Measurements from ENCODE around the gene OOSP3.

OOSP3 gene

GRCh38 chr11:59938132-59938531, 59.5 kb downstream of the OOSP3 start, which contains the start of gene OOSP1:
Gene OOSP1 (plus strand): TSS chr11:59938432. CDS start chr11:59938455, 23 bp downstream.
- TF ChIP-seq EZH2phosphoT487 (IDR thresholded peaks at IDR 0.05; ENCODE audit: borderline replicate concordance): no peak
- no peaks in the 10 kb centered on the region for H3K9me2 ChIP-seq (replicated peaks; ENCODE audit: low read depth, low read length)
- H2AFZ ChIP-seq (ENCODE audit: low read length): no peak within 1 kb of the TSS

GRCh38 chr11:59938718-59939117, 60.1 kb downstream of the OOSP3 start:
- no peaks in the 10 kb centered on the region for H3K9me2 ChIP-seq (replicated peaks; ENCODE audit: low read depth, low read length)
- peaks cover 8% of the 10 kb centered on the region for H3K4me1 ChIP-seq (ENCODE audit: insufficient read depth, low read length, poor library complexity, severe bottlenecking)
- H3K27me3 ChIP-seq (ENCODE audit: insufficient read depth, low read length, poor library complexity, severe bottlenecking): no peaks in the 10 kb centered on the region
- no peaks in the 10 kb centered on the region for H3K9me3 ChIP-seq (ENCODE audit: insufficient read depth, low read depth, low read length)
- H3K79me2 ChIP-seq (ENCODE audit: insufficient read depth, low read length): no peaks in the 10 kb centered on the region
- no peak overlapping the region for H3K9ac ChIP-seq (ENCODE audit: low read depth, low read length, poor library complexity, severe bottlenecking)
- no peak overlapping the region for H3K4me3 ChIP-seq (ENCODE audit: low read length, poor library complexity, severe bottlenecking)
- H4K20me1 ChIP-seq (ENCODE audit: insufficient read depth, low read length, poor library complexity, severe bottlenecking): no peaks in the 10 kb centered on the region
- TF ChIP-seq CTCF (conservative IDR thresholded peaks at IDR 0.05; ENCODE audit: low read length): no peak
- TF ChIP-seq EZH2phosphoT487 (IDR thresholded peaks at IDR 0.05; ENCODE audit: borderline replicate concordance): no peak
- H3K4me2 ChIP-seq (ENCODE audit: low read depth, low read length, poor library complexity, severe bottlenecking): no peak overlapping the region
- H3F3A ChIP-seq (ENCODE audit: low read depth): no peaks in the 10 kb centered on the region
- no peak overlapping the region for H2AFZ ChIP-seq (ENCODE audit: low read length)
- H3K36me3 ChIP-seq (ENCODE audit: insufficient read depth, low read length): no peaks in the 10 kb centered on the region

More at GRCh38 chr11:59938132-59938531, 59.5 kb downstream of the OOSP3 start, which contains the start of gene OOSP1:
- Histone ChIP-seq H3K4me3 (ENCODE audit: low read length, poor library complexity, severe bottlenecking) (no peak within 1 kb of the TSS), H3K27me3 (ENCODE audit: insufficient read depth, low read length, poor library complexity, severe bottlenecking) (no peaks in the 10 kb centered on the region), H3K36me3 (ENCODE audit: insufficient read depth, low read length) (no peaks in the 10 kb centered on the region), H3K79me2 (ENCODE audit: insufficient read depth, low read length) (no peaks in the 10 kb centered on the region), H4K20me1 (ENCODE audit: insufficient read depth, low read length, poor library complexity, severe bottlenecking) (no peaks in the 10 kb centered on the region), H3K4me2 (ENCODE audit: low read depth, low read length, poor library complexity, severe bottlenecking) (no peak within 1 kb of the TSS), H3K9me3 (ENCODE audit: insufficient read depth, low read depth, low read length) (no peaks in the 10 kb centered on the region), H3K9ac (ENCODE audit: low read depth, low read length, poor library complexity, severe bottlenecking) (no peak within 1 kb of the TSS), H3F3A (ENCODE audit: low read depth) (no peaks in the 10 kb centered on the region), H3K4me1 (ENCODE audit: insufficient read depth, low read length, poor library complexity, severe bottlenecking) (peaks cover 8% of the 10 kb centered on the region)

DNA sequence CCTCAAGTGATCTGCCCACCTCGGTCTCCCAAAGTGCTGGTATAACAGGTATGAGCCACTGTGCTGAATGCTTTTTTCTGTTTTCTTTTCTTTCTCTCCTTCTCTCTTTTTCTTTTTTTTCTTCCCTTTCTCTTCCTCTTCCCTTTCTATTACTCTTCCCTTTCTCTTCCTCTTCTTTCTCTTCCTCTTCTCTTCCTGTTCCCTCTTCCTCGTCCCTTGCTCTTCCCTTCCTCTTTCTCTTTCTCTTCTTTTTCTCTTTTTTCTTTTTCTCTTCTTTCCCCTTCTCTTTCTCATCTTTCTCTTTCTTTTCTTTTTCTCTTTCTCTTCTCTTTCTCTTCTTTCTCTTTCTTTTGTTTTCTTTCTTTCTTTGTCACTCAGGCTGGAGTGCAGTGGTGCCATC, 60.9 kb downstream of the OOSP3 start:
- no peaks in the 10 kb centered on the region for H3K27me3 ChIP-seq (ENCODE audit: insufficient read depth, low read length, poor library complexity, severe bottlenecking)
- TF ChIP-seq CTCF (conservative IDR thresholded peaks at IDR 0.05; ENCODE audit: low read length) (no peak), EZH2phosphoT487 (IDR thresholded peaks at IDR 0.05; ENCODE audit: borderline replicate concordance) (no peak)

DNA sequence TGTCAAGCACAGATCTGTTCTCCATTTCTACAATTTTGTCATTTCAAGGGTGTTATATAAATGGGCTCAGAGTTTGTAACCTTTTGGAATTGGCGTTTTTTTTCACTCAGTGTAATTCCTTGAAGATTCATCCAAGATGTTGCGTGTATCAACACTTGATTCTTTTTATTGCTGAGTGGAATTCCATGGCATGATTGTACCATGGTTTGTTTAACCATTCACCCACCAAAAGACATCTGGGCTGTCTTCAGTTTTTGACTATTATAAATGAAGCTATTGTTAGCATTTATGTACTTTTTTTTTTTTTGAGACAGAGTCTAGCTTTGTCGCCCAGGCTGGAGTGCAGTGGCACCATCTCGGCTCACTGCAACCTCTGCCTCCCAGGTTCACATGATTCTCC, 62.5 kb downstream of the OOSP3 start:
- no peaks in the 10 kb centered on the region for H3K9me3 ChIP-seq (ENCODE audit: insufficient read depth, low read depth, low read length)
- no peak for TF ChIP-seq EZH2phosphoT487 (IDR thresholded peaks at IDR 0.05; ENCODE audit: borderline replicate concordance)
- no peak overlapping the region for H3K9ac ChIP-seq (ENCODE audit: low read depth, low read length, poor library complexity, severe bottlenecking)

More for the DNA sequence above, 60.9 kb downstream of the OOSP3 start:
- peaks cover 14% of the 10 kb centered on the region for H3K4me1 ChIP-seq (ENCODE audit: insufficient read depth, low read length, poor library complexity, severe bottlenecking)
- H3F3A ChIP-seq (ENCODE audit: low read depth): no peaks in the 10 kb centered on the region
- no peaks in the 10 kb centered on the region for H3K9me2 ChIP-seq (replicated peaks; ENCODE audit: low read depth, low read length)
- no peaks in the 10 kb centered on the region for H3K36me3 ChIP-seq (ENCODE audit: insufficient read depth, low read length)
- H4K20me1 ChIP-seq (ENCODE audit: insufficient read depth, low read length, poor library complexity, severe bottlenecking): no peaks in the 10 kb centered on the region
- H2AFZ ChIP-seq (ENCODE audit: low read length): no peak overlapping the region
- no peaks in the 10 kb centered on the region for H3K9me3 ChIP-seq (ENCODE audit: insufficient read depth, low read depth, low read length)
- H3K79me2 ChIP-seq (ENCODE audit: insufficient read depth, low read length): no peaks in the 10 kb centered on the region
- H3K4me3 ChIP-seq (ENCODE audit: low read length, poor library complexity, severe bottlenecking): no peak overlapping the region
- H3K9ac ChIP-seq (ENCODE audit: low read depth, low read length, poor library complexity, severe bottlenecking): no peak overlapping the region
- no peak overlapping the region for H3K4me2 ChIP-seq (ENCODE audit: low read depth, low read length, poor library complexity, severe bottlenecking)

More for the DNA sequence above, 62.5 kb downstream of the OOSP3 start:
- no peak overlapping the region for H3K4me2 ChIP-seq (ENCODE audit: low read depth, low read length, poor library complexity, severe bottlenecking)
- H3K4me1 ChIP-seq (ENCODE audit: insufficient read depth, low read length, poor library complexity, severe bottlenecking): peaks cover 30% of the 10 kb centered on the region
- no peaks in the 10 kb centered on the region for H3K36me3 ChIP-seq (ENCODE audit: insufficient read depth, low read length)
- H3F3A ChIP-seq (ENCODE audit: low read depth): no peaks in the 10 kb centered on the region
- no peaks in the 10 kb centered on the region for H3K79me2 ChIP-seq (ENCODE audit: insufficient read depth, low read length)
- H3K9me2 ChIP-seq (replicated peaks; ENCODE audit: low read depth, low read length): no peaks in the 10 kb centered on the region
- H4K20me1 ChIP-seq (ENCODE audit: insufficient read depth, low read length, poor library complexity, severe bottlenecking): no peaks in the 10 kb centered on the region
- no peak overlapping the region for H2AFZ ChIP-seq (ENCODE audit: low read length)
- no peak overlapping the region for H3K4me3 ChIP-seq (ENCODE audit: low read length, poor library complexity, severe bottlenecking)
- H3K27me3 ChIP-seq (ENCODE audit: insufficient read depth, low read length, poor library complexity, severe bottlenecking): no peaks in the 10 kb centered on the region

All from Loucy (cell line).